ENCODE data around the gene FDXR. TPM values are rescaled to one million over a fixed set of nuclear protein-coding genes. Genes with fewer than 3 reads are reported as not detected.

The FDXR gene
- total RNA-seq, 1 donor from 2014 or later = 28.1 TPM

DNA sequence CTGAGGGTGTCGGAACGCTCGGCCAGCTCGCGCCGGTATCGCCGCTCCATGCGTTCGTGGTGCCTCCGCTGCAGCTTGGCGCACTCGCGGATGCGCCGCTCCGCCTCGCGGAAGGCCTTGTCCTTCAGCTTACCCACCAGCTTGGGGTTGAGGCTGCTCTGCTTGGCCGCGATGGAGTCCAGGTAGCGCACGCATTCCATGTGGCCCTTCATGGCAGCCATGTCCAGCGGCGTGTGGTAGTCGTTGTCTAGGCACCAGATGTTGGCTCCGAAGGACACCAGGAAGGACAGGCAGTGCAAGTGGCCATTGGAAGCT, 47.5 kb upstream of the FDXR start:
- no peak overlapping the region for H3K4me3 Mint-ChIP-seq
- no peaks in the 10 kb centered on the region for H3K36me3 Mint-ChIP-seq
- peaks cover 43% of the 10 kb centered on the region for H3K27me3 Mint-ChIP-seq
- H3K9me3 Mint-ChIP-seq = no peaks in the 10 kb centered on the region
- no peaks in the 10 kb centered on the region for H3K4me1 Mint-ChIP-seq (ENCODE audit: unreplicated experiment)
- H3K27ac Mint-ChIP-seq = no peak overlapping the region
- DNase-seq (ENCODE audit: extremely low spot score, unreplicated experiment) = no peak
- TF ChIP-seq, protein P1, sequence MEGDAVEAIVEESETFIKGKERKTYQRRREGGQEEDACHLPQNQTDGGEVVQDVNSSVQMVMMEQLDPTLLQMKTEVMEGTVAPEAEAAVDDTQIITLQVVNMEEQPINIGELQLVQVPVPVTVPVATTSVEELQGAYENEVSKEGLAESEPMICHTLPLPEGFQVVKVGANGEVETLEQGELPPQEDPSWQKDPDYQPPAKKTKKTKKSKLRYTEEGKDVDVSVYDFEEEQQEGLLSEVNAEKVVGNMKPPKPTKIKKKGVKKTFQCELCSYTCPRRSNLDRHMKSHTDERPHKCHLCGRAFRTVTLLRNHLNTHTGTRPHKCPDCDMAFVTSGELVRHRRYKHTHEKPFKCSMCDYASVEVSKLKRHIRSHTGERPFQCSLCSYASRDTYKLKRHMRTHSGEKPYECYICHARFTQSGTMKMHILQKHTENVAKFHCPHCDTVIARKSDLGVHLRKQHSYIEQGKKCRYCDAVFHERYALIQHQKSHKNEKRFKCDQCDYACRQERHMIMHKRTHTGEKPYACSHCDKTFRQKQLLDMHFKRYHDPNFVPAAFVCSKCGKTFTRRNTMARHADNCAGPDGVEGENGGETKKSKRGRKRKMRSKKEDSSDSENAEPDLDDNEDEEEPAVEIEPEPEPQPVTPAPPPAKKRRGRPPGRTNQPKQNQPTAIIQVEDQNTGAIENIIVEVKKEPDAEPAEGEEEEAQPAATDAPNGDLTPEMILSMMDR (conservative IDR thresholded peaks at IDR 0.05) = no peak

DNA sequence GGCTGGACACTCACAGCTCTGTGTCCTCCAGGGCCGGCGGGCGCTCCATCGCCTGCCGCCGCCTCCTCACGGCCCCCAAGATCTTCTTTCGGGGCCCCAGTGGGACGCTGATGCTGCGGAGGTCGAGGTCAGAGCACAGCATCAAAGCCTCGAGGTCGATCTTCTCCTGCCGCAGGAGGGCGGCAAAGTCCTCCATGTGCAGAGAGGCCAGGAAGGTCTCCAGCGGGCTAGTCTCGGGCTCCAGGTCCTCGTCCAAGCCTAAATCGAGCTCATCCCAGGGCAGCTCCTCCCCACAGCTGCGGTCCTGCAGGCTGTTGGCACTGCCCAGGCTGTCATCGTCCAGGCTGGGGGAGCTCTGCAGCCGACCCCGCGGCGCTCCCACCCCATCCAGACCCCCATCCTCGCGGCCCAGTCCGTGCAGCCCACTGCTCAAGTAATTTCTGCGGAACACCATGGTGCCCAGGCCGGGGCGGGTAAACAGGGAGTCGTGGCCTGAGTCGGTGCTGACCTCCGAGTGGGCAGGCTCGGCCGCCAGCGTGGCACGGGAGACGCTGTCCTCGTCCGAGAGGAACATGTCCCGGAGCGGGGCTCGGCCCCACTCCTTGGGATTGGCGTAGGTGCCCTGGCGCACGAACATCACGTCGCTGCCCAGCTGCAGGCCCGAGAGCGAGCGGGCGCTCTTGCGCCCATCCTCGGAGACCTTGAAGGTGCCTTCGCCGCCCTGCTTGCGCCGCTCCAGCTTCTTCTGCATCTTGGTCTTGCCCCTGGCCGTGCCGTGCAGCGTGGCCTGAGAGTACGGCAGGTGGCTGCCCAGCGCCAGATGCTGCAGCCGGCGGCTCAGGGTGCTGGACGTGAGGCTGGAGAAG, 46.9 kb upstream of the FDXR start:
- no peaks in the 10 kb centered on the region for H3K4me1 Mint-ChIP-seq (ENCODE audit: unreplicated experiment)
- TF ChIP-seq, protein P1 (conservative IDR thresholded peaks at IDR 0.05) = peak; percentile 41

DNA sequence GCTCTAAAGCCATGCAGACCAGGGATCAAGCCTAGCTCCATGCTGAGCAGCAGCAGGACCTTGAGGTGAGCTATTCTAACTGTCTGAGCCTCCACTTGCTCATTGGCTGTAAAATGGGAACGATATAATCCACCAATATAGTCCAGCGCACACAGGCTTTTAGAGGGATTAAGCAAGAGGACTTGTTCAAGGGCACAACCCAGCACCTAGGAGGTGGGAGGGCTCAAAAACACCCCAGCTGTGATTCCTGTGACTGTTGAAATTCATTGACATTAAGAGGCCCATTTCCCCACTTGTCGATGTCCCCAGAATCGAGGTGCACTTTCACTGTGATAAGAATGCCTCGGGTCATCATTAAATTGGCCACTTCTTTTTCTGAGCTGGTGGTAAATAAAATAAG, 46.1 kb upstream of the FDXR start:
- Mint-ChIP-seq H3K4me1 (ENCODE audit: unreplicated experiment) (no peaks in the 10 kb centered on the region), H3K36me3 (no peaks in the 10 kb centered on the region), H3K27ac (no peak overlapping the region), H3K27me3 (peaks cover 29% of the 10 kb centered on the region), H3K9me3 (no peaks in the 10 kb centered on the region), H3K4me3 (no peak overlapping the region)
- DNase-seq (ENCODE audit: extremely low spot score, unreplicated experiment) = no peak
- TF ChIP-seq, protein P1 (conservative IDR thresholded peaks at IDR 0.05) = no peak

More for the DNA sequence above, 46.9 kb upstream of the FDXR start:
- Mint-ChIP-seq H3K9me3 (no peaks in the 10 kb centered on the region), H3K36me3 (no peaks in the 10 kb centered on the region), H3K4me3 (no peak overlapping the region), H3K27me3 (peaks cover 37% of the 10 kb centered on the region), H3K27ac (no peak overlapping the region)
- no peak for DNase-seq (ENCODE audit: extremely low spot score, unreplicated experiment)

DNA sequence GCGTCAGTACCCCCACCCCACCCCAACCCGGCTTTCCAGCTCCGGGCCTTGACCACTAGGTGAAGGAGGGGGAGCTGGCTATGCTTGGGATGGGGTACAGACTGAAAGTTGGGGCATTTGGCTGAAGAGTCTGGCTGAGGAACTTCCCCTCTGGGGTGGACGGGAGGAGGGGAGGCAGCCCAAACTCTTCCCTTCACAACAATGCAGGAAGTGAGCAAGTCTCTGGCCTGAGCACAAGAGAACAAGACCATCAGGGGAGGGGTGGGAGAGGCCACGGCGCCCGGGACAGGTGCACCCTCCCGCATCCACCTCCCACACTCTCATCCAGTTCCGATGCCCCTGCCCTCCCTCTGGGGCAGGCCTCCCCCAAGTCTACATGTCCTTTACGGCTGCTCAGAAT, 44.6 kb upstream of the FDXR start:
- TF ChIP-seq, protein P1 (conservative IDR thresholded peaks at IDR 0.05) = no peak
- Mint-ChIP-seq H3K4me3 (no peak overlapping the region), H3K36me3 (no peaks in the 10 kb centered on the region), H3K4me1 (ENCODE audit: unreplicated experiment) (no peaks in the 10 kb centered on the region), H3K27ac (no peak overlapping the region), H3K27me3 (peaks cover 19% of the 10 kb centered on the region), H3K9me3 (no peaks in the 10 kb centered on the region)
- no peak for DNase-seq (ENCODE audit: extremely low spot score, unreplicated experiment)

DNA sequence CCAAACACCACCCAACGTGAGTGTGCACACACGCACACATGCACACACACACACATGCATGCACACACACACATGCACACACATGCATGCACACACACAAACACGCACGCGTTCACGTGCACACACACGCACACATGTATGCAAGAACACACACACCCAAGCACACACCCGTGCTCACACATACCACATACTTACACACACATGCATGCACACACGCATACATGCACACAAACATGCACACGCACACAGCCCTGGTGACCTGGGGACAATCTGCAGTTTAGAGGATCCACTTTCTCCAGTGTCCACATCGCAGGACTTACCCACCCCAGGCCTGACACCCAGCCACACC, 44.0 kb upstream of the FDXR start:
- TF ChIP-seq, protein P1 (conservative IDR thresholded peaks at IDR 0.05) = no peak
- no peak overlapping the region for H3K27ac Mint-ChIP-seq
- H3K9me3 Mint-ChIP-seq = no peaks in the 10 kb centered on the region
- no peak for DNase-seq (ENCODE audit: extremely low spot score, unreplicated experiment)
- peaks cover 19% of the 10 kb centered on the region for H3K27me3 Mint-ChIP-seq
- H3K36me3 Mint-ChIP-seq = no peaks in the 10 kb centered on the region
- no peaks in the 10 kb centered on the region for H3K4me1 Mint-ChIP-seq (ENCODE audit: unreplicated experiment)
- no peak overlapping the region for H3K4me3 Mint-ChIP-seq
